HG03439 (cell line): ENCODE data around the gene RILPL1.
"Not testable (repeated sequence)": the region's sequence is repeated elsewhere in the genome, so short reads cannot be mapped to it uniquely, and the experiment has no call there.

Source experiments
- ATAC-seq: cut with Tn5 transposase; IDR thresholded peaks from one replicate; pipeline ENCODE4 v1.9.1; 2021; ENCODE audit warnings: mild to moderate bottlenecking, moderate library complexity; ENCODE audit not compliant: unreplicated experiment

The RILPL1 gene

DNA sequence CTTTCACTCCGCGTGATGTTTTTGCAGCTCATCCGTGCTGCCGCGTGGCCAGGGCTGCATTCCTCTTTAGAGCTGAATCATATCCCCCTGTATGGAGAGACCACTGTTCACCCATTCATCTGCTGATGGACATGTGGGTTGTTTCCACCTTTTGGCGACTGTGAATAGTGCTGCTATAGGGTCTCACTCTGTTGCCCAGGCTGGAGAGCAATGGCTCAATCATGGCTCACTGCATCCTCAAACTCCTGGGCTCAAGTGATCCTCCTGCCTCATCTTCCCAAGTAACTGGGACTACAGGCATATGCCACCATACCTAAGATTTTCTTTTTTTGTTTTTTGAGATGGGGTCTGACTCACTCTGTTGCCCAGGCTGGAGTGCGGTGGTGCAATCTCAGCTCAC lies 36.5 kb downstream of the RILPL1 start:
- no peak for ATAC-seq

DNA sequence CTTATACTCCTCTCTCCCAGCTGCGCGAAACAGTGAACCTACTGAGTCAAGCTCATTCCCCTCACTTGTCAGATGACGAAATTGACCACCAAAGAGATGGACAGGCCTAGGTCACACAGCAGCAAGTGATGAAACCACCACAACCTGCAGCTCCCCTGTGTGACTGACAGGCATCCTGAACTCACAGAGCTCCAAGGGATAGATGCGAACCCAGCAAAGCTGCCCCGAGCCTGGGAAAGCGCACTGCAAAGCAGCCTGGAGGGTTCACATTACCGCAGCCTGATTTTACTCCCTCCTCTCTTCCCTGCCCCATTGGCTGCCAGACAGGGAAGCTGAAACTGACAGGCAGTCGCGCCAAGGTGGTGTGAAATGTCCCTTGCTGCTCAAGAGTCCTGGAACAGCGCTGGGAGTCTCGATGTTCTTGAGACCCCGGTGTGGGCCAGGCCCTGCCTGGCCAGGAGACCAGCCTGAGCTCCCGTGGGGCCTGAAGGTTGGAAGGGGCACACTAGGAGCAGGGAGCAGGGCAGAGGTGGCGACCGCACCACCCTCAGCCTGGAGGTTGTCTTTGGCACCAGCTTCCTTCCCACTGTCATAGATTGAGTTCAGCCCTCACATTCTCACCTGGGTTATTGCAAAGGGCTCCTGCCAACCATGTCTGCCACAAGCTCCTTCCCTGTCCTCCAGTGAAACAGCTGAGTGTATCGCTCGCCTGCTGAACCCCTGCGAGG lies 39.2 kb downstream of the RILPL1 start:
- no peak for ATAC-seq

DNA sequence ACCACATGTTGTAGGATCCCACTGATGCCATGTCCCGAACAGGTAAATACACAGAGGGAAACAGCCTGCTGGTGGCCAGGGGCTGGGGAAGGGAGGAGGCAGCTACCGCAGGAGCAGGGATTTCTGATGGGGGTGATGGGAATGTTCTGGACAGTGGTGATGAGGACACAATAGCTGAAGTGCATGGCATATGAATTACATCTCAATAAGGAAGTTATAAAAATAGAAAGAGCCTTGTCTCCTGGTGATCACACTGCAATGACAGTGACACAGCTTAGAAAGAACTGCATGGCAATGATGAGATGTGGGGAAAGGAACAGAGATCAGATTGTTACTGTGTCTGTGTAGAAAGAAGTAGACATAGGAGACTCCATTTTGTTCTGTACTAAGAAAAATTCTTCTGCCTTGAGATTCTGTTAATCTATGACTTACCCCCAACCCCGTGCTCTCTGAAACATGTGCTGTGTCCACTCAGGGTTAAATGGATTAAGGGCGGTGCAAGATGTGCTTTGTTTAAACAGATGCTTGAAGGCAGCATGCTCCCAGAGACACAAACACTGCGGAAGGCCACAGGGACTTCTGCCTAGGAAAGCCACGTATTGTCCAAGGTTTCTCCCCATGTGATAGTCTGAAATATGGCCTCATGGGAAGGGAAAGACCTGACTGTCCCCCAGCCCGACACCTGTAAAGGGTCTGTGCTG lies 41.0 kb downstream of the RILPL1 start:
- ATAC-seq = not testable (repeated sequence)

DNA sequence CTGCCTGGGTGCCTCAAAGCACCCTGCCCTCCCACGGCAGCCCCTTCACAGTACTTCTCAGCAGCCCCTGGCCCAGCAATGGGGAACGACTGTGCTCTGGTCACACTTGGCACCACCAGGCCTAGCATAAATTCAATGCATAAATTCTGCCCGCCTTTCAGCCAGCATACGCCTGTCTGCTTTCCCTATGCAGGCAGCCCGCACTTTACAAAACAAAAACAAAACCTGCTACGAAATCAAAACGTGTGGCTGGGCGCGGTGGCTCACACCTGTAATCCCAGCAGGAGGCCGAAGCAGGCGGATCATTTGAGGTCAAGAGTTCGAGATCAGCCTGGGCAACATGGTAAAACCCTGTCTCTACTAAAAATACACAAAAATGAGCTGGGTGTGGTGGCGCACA lies 42.0 kb downstream of the RILPL1 start:
- ATAC-seq = no peak

DNA sequence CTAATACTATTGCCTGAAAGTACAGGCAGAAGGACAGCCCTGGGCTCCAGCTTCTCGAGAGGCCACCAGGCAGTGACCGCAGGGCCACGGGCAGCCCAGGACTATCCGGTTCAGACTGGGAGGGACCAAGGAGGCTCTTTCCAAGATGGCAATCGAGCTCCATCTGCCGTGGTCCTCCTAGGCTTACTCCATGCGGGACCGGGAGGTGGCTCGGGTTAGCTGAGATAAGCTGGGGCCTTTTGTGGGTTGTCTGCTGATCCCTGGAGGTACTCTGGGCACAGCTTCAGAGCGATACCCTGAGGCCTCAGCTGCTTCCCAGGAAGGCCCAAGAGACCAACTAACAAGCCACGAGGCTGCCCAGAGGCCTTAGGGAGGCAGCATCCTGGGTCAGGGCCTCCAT lies 42.5 kb downstream of the RILPL1 start:
- ATAC-seq = no peak

DNA sequence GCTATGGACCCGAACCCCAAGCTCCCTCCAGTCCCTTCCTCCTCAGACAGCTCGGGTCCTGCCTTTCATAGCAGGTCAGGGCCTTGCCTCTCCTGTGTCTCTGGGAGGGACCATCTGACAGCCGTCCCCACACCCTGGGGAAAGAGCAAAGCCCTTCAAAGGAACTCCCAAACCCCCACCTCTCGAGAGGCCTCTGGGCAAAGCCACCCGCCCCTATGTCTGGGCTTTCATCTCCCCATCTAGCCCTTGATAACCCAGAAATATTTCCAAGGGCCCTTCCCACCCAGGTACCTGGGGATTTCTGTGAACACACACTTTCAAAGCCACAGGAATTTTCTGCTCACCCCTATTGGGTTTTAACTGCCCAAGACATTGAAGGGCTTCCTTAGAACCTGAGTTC lies 43.4 kb downstream of the RILPL1 start:
- ATAC-seq = no peak

DNA sequence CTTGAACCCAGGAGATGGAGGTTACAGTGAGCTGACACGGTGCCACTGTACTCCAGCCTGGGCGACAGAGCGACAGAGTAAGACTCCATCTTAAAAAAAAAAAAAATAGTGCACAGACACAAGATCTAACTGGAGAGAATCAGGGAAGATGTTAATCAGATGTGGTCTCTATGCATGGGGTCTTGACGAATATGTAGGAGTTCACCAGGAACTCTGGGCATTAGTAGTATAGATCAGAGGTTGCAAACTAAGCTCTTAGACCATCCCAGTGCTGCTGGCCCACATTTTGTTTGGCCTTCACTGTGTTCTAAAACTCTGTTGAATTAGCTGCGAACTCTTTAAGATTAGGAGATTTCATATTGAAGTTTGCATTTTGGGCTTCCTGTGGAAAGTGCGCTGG lies 43.9 kb downstream of the RILPL1 start:
- ATAC-seq = no peak

DNA sequence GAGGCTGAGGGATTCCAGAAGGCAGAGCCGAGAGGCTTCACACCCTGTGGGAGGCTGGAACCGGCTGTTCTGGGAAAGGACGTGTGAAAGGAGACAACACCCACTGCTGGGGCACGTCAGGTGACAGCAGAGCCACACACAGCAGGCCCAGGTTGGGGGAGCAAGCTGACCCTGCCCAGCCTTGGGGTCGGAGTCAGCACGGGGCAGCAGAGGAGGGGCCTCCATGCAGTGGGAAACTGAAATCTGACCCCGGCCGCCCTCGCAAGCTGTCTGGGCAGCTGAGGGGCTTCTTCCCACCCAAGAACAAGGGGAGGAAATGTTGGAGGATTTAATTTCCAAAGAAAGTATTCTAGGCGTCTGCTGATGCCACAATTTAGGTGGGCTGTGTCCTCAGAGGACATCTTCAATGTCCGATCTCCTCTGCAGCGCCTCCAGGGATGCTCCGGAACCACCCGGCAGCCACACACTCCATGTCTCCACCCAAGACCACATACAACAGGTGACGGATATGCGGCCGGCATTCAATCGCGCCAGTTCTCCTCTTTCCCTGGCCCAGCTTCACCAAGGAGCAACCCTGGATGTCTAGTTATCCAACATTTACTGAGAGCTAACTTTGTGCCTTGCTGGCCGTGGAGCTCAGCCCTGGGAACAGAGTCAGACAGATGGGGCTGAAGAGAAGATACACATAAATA lies 44.8 kb downstream of the RILPL1 start:
- ATAC-seq = no peak

DNA sequence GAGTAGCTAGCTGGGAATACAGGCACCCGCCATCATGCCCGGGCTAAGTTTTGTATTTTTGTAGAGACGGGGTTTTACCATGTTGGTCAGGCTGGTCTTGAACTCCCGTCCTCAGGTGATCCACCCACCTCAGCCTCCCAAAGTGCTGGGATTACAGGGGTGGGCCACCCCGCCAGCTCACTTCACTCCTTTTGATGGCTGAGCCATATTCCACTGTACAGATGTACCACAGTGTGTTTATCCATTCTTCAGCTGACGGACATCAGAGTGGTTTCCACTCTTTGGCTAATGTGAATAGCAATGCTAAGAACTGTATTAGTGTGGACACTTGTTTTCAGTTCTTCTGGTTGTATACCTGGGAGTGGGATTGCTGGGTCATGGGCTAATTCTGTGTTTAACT lies 46.1 kb downstream of the RILPL1 start:
- ATAC-seq = no peak

DNA sequence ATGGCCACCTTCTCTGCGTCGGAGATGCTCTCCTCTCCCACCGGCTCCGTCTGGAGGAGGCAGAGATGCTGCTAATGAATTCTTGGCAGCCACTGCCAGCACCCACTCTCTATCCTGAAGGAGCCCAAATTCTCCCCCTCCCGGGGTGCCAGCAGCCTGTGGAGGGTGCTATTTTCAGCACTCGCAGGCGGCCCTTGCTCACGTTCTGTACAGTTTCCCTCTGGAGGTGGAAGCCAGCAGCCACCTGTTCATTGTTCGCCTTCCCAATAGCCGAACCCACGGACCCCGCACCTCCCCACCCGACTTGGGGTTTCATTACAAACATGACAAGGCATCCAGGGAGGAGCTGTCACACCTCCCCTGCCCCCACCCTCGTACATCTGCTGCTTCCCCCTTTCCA lies 47.8 kb downstream of the RILPL1 start:
- no peak for ATAC-seq

DNA sequence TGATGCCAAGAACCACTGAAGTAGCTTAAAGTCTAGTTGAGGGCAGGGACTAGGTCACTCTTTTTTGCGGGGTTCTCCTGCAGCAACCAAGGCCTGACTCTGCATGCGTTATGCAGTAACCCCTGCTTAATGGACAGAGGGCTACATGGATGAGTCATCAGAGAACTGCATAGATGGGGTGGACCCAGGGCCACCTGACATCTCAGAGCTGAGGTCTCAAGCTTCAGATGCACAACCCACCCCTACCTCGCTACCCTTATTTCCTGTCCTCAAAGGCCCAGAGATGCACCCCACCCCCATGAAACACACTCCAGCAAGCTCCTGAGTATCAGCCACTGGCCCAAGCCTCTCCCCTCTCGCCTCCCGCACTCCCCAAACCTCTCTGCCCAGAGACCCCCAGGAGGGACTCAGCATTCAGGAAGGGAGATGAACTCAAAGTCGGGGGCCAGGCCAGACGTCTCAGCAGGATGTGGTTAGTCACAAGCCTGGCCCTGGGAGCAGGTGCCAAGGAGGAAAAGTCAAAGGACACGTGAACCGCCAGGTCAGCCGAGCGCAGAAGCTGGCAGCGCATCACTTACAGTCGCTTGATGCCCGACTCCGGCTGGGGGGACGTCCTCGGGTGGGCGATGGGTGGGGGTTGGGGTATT lies 49.8 kb downstream of the RILPL1 start:
- ATAC-seq = no peak

DNA sequence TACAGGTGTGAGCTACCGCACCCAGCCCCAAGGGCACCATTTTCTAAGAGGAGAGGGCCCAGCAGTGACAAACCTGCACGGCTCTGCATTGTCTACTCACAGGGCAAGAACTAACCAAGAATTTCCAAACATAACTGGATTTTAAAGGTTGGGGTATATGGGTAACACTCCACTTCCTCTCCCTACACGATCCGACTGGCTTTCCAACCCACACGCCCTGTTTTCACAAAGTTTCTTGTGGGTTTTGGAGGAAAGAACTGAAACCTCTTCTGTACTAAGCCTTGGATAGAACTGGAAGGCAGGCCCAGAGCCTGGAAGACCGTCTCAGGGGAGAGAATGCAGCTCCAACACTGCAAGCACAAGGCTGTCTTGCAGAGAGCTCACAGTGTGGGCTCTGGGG lies 50.6 kb downstream of the RILPL1 start:
- no peak for ATAC-seq

DNA sequence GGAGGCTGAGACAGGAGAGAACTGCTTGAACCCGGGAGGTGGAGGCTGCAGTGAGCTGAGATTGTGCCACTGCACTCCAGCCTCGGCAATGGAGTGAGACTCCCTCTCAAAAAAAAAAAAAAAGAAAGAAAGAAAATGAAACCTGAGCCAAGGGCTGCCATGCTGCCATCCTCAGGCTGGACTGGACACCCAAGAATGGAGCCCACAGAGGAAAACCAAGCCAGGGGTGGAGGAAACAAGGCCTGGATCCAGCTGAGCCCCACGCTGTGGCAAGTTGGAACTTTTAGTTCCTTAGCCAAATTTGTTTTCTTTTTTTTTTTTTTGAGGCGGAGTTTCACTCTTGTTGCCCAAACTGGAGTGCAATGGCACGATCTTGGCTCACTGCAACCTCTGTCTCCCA lies 52.3 kb downstream of the RILPL1 start:
- not testable (repeated sequence) for ATAC-seq

DNA sequence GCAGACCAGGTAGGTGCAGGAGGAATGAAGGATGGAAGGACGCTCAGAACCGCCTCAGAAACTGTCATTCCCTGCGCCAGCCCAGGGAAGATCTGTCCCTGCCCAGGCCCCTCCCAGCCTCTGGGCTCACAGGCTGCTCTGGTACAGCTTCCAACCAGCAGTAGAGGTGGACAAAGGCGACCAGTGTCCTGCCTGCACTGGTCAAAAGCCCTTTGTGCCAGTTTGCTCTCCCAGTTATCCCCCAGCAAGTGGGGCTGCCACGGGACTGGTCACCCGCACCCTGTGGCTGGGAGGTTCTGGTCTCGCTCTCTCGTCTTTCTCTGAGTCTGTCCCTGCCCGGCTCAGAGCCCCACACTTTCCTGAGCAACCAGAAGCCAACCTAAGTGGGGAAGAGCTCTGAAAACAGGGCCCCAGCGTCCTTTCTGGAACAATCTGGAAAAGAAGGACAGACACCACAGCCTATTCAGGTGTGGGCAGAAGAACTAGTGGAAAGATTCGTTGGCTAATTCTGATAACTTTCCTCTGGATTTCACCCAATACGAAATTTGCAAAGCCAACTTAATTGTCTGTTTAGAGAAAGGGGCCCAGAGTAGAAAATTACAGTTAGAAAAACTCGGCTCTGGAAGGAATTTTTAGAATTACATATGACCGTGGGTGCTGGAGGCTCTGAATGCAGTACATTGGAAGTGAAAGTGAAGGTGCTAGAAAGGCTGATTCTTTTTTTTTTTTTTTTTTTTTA lies 53.9 kb downstream of the RILPL1 start:
- no peak for ATAC-seq

DNA sequence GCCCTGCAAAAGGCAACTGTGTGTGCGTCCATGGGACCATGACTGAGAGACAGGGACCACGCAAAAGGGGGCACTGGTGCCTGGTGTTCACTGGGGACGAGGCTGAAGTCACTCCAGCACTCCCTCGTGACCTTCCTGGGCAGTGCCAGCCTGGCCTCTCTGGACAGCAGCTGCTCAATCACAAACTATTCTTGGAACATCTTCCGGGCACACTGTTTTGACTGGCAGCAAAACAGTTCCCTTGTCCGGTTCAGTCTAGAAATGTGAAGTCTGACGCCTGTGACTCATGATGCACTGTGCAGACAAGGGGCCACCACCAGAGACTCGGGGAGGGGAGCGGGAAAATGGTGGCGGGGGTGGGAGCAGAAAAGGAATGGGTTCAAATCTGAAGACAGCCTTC lies 54.8 kb downstream of the RILPL1 start:
- ATAC-seq = no peak

DNA sequence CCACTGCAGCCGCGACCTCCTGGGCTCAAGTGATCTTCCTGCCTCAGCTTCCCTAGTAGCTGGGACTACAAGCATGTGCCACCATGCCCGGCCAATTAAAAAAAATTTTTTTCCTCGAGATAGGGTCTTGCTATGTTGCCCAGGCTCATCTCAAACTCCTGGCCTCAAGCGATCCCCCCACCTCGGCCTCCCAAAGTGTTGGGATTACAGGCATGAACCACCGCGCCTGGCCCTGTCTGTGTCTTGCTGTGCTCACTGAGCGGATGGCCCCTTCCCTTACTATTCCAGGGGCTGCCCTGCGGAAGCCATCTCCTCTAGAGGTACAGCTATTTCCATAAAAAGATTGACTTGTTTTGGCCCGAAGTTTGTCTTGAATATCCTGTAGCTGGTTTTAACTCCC lies 55.5 kb downstream of the RILPL1 start:
- no peak for ATAC-seq

DNA sequence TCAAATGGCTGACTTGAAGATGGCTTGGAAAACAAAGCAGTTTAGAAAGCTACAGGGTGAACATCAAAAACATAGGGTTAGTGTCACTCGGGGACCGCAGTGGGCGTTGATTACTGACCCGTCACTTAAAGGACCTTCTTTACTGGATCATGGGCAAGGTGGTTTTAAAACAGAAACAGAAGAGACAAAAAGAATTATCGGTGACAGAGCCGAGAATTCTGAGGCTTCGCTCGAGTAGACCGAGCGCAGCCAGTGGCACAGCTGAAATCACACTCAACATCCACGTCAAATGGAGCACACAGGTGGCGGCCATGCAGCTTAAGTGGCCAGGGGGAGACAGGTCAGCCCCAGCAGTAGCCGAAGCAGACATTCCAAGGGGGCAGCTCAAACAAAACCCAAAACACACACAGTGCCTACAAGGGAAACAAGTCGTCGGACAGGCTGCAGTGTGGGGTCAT lies 58.2 kb downstream of the RILPL1 start:
- ATAC-seq = no peak

DNA sequence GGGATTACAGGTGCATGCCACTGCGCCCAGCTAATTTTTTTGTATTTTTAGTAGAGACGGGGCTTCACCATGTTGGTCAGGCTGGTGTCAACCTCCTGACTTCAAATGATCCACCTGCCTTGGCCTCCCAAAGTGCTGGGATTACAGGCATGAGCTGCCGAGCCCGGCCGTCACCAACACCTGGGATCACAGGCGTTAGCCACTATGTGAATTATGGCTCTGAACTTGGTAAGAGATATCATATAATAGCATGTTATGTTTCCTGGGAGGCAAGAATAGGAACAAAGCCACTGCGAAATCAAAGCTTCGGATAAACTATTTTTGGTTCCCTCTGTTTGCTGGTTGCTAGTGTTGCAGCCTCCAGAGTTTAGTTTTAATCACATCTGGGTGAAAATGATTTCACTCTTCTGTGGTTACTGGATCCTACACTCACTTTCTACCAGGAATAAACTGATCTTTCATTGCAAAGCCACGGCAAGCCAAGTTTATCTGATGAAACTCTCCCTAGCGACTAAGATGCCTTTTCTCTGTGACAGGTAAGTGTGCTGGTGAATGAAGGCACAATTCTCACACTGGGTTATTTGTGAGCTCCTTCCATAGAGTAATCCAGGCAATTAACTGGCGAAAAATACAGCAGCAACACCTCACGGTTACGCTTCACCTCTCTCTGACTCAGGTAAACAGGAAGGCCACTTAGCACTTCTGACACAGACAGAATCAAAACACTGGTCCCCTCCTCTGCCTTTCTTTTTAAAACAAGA lies 58.9 kb downstream of the RILPL1 start:
- no peak for ATAC-seq

DNA sequence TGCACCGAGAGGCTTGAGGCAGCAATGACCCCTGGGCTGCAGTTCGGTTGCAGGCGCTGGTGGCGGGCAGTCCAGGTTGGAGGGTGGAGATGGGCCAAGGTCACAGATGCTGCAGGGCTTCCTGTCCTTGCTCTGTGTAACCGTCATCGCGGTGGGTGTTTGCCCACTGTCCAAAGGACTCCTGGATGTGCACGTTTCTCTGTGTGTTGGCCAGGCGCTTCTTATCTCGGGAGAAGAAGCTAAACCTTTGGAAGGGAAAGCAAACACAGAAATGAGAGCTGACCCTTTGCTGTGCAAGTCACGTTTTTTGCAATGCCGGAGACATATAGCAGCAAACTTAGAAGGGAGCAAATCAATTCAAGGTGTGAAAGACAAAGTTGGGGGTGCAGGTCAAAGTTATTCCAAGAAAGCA lies 61.1 kb downstream of the RILPL1 start:
- ATAC-seq = no peak
